ENCODE measurements around the gene STAG3. TPM values are rescaled to one million over a fixed set of nuclear protein-coding genes. Genes with fewer than 3 reads are reported as not detected.
"Not testable (repeated sequence)": the region's sequence is repeated elsewhere in the genome, so short reads cannot be mapped to it uniquely, and the experiment has no call there.

The STAG3 gene
- polyA plus RNA-seq, 1 experiment: 0.22 TPM

DNA sequence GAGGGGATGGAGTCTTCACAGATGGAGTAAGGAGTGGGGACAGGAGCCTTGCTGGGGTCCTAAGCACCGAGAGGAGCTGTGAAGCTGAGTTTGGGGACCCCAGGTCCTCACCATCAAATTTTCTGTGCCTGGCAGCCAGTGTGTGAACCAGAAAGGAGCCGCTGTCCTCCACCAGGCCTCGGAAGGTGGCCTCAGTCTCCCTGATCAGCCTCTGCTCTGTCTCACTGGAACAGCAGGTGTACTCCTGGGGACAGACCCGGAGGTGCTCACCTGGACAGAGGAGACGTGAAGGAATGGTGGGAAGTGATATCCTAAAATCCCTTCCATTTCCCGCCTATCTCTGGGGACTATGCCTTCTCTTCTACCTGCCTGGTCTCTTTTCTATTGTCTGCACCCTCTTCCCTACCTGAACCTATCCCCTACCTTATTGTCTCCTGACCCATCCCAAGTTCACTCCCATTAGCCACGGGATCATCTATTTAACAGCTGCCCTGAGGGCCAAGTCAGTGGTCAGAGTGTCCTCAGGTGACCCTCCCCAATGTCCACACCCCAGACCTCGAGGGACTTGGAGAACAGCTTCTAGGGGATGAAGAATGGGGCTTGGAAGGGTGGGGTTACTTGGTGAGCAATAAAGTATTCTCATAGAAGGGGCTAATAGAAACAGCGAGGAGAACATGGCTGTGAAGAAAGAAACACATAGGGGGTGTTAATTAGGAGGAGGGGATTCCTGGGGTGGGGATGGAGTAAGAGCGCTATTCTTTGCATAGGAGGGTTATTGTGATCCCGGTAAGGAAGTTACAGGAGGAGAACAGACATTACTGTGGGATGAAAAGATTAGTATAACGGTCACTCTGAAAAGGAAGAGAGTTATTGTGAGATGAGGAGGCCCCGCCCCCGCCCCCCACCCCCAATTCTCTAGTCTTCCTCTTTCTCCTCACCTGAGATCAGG, 1.3 kb upstream of the STAG3 start:
- ChIA-PET CTCF (interaction anchor here (0.6 to 3.4 kb wide), 3 partner anchors 13 to 45 kb away, joined by 4 to 20 read pairs (median 11); partner anchors contain the start of gene TRAPPC14), POLR2A (interaction anchor here (0.5 to 0.9 kb wide), 2 partner anchors 28 to 32 kb away, joined by 3 read pairs; partner anchors contain the start of gene LAMTOR4)
- Histone ChIP-seq H3K27ac (ENCODE audit: low read depth, low read length) (no peak overlapping the region), H3K27me3 (ENCODE audit: control insufficient read depth, insufficient read depth, low read length) (no peaks in the 10 kb centered on the region), H3K9me3 (ENCODE audit: control insufficient read depth, insufficient read depth, low read length) (peaks cover 6% of the 10 kb centered on the region), H3K4me3 (ENCODE audit: low read depth, low read length) (peak overlapping the region; percentile 92)
- no peak for DNase-seq (ENCODE audit: low read depth, low spot score)
- no peak for TF ChIP-seq CTCF (IDR thresholded peaks at IDR 0.05; ENCODE audit: low read depth, low read length)

DNA sequence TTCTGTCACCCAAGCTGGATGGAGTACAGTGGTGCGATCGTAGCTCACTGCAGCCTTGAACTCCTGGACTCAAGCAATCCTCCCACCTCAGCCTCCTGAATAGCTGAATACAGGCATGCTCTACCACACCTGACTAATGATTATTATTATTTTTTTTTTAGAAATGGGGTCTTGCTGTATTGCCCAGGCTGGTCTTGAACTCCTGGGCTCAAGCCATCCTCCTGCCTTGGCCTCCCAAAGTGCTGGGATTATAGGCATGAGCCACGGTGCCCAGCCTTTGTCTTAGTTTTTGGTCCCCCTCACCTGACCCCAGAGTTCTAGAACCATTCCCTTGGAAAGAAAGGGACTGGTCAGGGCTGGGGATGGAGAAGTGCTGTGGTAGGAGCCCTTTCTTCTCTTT, 2.4 kb downstream of the STAG3 start:
- CTCF ChIA-PET: interaction anchor here (0.7 to 1.1 kb wide), 2 partner anchors 10 to 50 kb away, joined by 3 to 5 read pairs; no protein-coding TSS in a partner anchor
- POLR2A ChIA-PET; DNase-seq (ENCODE audit: low read depth, low spot score): not testable (repeated sequence)

GRCh38 chr7:100182616-100183015, 4.9 kb downstream of the STAG3 start:
- H3K9me3 ChIP-seq (ENCODE audit: control insufficient read depth, insufficient read depth, low read length); H3K27ac ChIP-seq (ENCODE audit: low read depth, low read length); CTCF ChIA-PET; H3K4me3 ChIP-seq (ENCODE audit: low read depth, low read length); POLR2A ChIA-PET; H3K27me3 ChIP-seq (ENCODE audit: control insufficient read depth, insufficient read depth, low read length); DNase-seq (ENCODE audit: low read depth, low spot score): not testable (repeated sequence)

More for the DNA sequence above, 2.4 kb downstream of the STAG3 start:
- not testable (repeated sequence) for H3K4me3 ChIP-seq (ENCODE audit: low read depth, low read length); H3K27me3 ChIP-seq (ENCODE audit: control insufficient read depth, insufficient read depth, low read length); H3K27ac ChIP-seq (ENCODE audit: low read depth, low read length); H3K9me3 ChIP-seq (ENCODE audit: control insufficient read depth, insufficient read depth, low read length)

DNA sequence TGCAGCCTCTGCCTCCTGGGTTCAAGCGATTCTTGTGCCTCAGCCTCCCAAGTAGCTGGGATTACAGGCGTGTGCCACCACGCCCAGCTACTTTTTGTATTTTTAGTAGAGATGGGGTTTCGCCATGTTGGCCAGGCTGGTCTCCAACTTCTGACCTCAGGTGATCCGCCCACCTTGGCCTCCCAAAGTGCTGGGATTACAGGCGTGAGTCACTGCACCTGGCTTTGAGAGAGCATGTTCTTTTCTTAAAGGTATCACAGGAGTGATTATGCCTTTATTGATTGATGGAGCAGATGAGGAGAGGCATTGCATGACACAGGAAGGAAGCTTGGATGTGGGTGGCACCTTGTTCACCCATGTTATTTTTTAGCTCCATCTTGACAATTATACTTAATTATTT, 5.4 kb downstream of the STAG3 start:
- H3K27me3 ChIP-seq (ENCODE audit: control insufficient read depth, insufficient read depth, low read length); DNase-seq (ENCODE audit: low read depth, low spot score); H3K9me3 ChIP-seq (ENCODE audit: control insufficient read depth, insufficient read depth, low read length); H3K4me3 ChIP-seq (ENCODE audit: low read depth, low read length); H3K27ac ChIP-seq (ENCODE audit: low read depth, low read length); POLR2A ChIA-PET: not testable (repeated sequence)
- CTCF ChIA-PET: interaction anchor here (0.7 kb wide), 1 partner anchor 86 kb away, joined by 3 read pairs; no protein-coding TSS in a partner anchor

- H3K27me3 ChIP-seq (ENCODE audit: control insufficient read depth, insufficient read depth, low read length): no peaks in the 10 kb centered on the region
- no peak for DNase-seq (ENCODE audit: low read depth, low spot score)
- no peaks in the 10 kb centered on the region for H3K9me3 ChIP-seq (ENCODE audit: control insufficient read depth, insufficient read depth, low read length)
- CTCF ChIA-PET: no interaction called here
- POLR2A ChIA-PET: no interaction called here
- TF ChIP-seq CTCF (IDR thresholded peaks at IDR 0.05; ENCODE audit: low read depth, low read length): no peak
- H3K4me3 ChIP-seq (ENCODE audit: low read depth, low read length): no peak overlapping the region
- no peak overlapping the region for H3K27ac ChIP-seq (ENCODE audit: low read depth, low read length)
Observed at GRCh38 chr7:100185726-100186125, 8.0 kb downstream of the STAG3 start.

DNA sequence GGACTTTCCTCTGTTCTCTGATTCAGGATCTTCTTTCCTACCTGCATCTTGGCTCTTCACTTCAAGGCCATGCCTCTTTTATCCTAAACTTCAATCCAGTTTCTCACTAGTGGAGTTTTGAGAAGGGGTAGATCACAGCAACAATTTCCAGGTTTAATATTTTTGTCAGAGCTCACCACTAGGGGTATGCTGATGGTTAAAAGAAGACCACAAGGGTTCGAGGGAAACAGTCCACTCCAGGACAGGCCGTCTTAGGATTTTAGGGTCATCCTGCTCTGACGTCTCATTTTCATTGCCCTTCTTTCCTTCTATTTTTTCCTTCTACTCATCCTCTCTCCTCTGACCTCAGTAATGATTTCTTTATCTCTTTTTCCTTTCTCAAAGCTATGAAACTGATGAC, 11.3 kb downstream of the STAG3 start:
- no peak overlapping the region for H3K4me3 ChIP-seq (ENCODE audit: low read depth, low read length)
- ChIA-PET CTCF (interaction anchor here (1.2 to 3.5 kb wide), 7 partner anchors 12 to 56 kb away, joined by 3 to 22 read pairs (median 4); partner anchors contain the start of genes GPC2 and STAG3), POLR2A (no interaction called here)
- TF ChIP-seq CTCF (IDR thresholded peaks at IDR 0.05; ENCODE audit: low read depth, low read length): peak; percentile 24
- H3K9me3 ChIP-seq (ENCODE audit: control insufficient read depth, insufficient read depth, low read length): no peaks in the 10 kb centered on the region
- H3K27me3 ChIP-seq (ENCODE audit: control insufficient read depth, insufficient read depth, low read length): no peaks in the 10 kb centered on the region
- no peak for DNase-seq (ENCODE audit: low read depth, low spot score)
- H3K27ac ChIP-seq (ENCODE audit: low read depth, low read length): no peak overlapping the region

All from AG04450 (cell line).